Tibial nerve (tissue), 4 donors: ENCODE data around the gene FAM20A. TPM values are rescaled to one million over a fixed set of nuclear protein-coding genes. Genes with fewer than 3 reads are reported as not detected.
A peak's percentile ranks its signal among the peaks of the same experiment; 100 is the strongest.

ENCODE experiments used
- DNase-seq, 2 donors: peaks; one replicate each; pipeline ENCODE4 v3.0.0-alpha.2; 2019; ENCODE audit warnings: low spot score in 2 of 2
- H3K27ac ChIP-seq, 4 donors: fragments of 200-600 bp; sonication (generic) in 3 of 4; one replicate each; pipeline ENCODE4 v1.5.1; 2017 to 2019; ENCODE audit warnings: mild to moderate bottlenecking in 1 of 4
- H3K27me3 ChIP-seq, 2 donors: fragments of 200-600 bp; sonication (generic) in 1 of 2; one replicate each; pipeline versions ENCODE4 v1.5.1 to v1.6.0; 2017 to 2019
- H3K36me3 ChIP-seq, 3 donors: fragments of 200-600 bp; sonication (generic); one replicate each; pipeline ENCODE4 v1.5.1; 2018 to 2019
- H3K4me1 ChIP-seq, 4 donors: fragments of 200-600 bp; sonication (generic) in 3 of 4; one replicate each; pipeline ENCODE4 v1.5.1; 2017 to 2019
- H3K4me3 ChIP-seq, 4 donors: fragments of 200-600 bp; sonication (generic) in 3 of 4; one replicate each; pipeline ENCODE4 v1.5.1; 2017 to 2019; ENCODE audit warnings: mild to moderate bottlenecking in 1 of 4, moderate library complexity in 1 of 4
- H3K9me3 ChIP-seq, 4 donors: fragments of 200-600 bp; sonication (generic) in 3 of 4; one replicate each; pipeline ENCODE4 v1.5.1; 2017 to 2019
- CTCF ChIP-seq, 5 experiments: fragments of 200-600 bp in 3 of 5; fragments of 450-650 bp in 2 of 5; sonication (generic) in 3 of 5; IDR thresholded peaks; one replicate each; pipeline ENCODE4 v1.5.1; 2016 to 2019; ENCODE audit warnings: antibody characterized with exemption in 5 of 5, mild to moderate bottlenecking in 3 of 5, moderate library complexity in 2 of 5
- EP300 ChIP-seq, 2 donors: sonication (generic); formaldehyde crosslinking; IDR thresholded peaks; one replicate each; pipeline ENCODE4 v1.6.1; 2017; ENCODE audit warnings: antibody characterized with exemption in 2 of 2, mild to moderate bottlenecking in 1 of 2
- POLR2A ChIP-seq, 2 donors: fragments of 450-650 bp; IDR thresholded peaks; one replicate each; pipeline ENCODE4 v1.6.1; 2017; ENCODE audit warnings: antibody characterized with exemption in 2 of 2, mild to moderate bottlenecking in 2 of 2, moderate library complexity in 2 of 2
- WGBS, 2 donors: methylation state at CpG; one replicate each; pipeline ENCODE4 v1.1.5; 2018; 5-methylcytosine and 5-hydroxymethylcytosine counted together
- total RNA-seq, 4 donors: library from RNA; depleted of rRNA; stranded (reverse); fragments of >200 nt; gene quantifications; one replicate each; pipeline ENCODE4 v1.1.0, GENCODE V29; 2016

FAM20A gene
- total RNA-seq, 4 donors from 2014 or later: 9.4 to 104 (median 25.7) TPM

DNA sequence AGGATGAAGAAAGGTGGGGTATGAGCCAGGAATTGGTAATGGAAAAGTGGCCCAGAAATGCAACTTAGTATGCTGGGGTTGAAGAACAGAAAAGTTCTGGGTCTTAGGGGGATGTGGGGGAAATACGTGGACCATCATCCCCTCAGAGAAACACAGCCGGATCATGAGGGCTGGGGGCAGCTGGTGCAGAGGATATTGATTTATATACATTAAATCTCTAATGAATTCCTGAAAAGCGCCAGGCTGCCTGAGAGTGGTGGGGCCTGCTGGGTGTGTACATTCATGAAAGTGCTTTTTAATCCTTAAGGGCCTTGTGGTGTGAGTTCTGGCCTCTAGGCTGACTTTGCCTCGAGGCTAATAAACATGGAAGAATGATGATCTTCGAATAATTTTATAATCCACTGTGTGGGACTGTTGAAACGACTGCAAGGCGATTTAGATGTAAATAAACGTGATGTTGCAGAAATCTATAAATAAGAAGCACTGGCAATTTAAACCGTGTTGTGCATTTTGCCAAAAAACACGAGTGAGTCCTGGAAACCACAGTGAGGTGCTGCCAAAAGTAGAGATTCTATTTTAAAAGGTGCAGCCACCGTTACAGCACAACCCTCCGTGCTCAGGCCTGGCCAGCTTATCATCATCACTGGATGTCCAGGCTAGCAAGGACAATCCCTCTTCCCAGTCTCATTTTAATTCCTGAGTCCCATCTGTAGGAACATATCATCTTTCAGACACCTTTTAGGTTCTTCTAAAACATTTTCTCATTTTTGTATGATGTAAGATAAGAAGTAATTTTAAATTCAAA lies 56.9 kb downstream of the FAM20A start:
- peak overlapping the region in 1 of 4 donors; percentile 23 for H3K27ac ChIP-seq
- 64 to 70% methylated on average over 12 of the region's 12 CpGs for WGBS, 2 donors
- H3K4me3 ChIP-seq: no peak overlapping the region
- no peak for TF ChIP-seq POLR2A (IDR thresholded peaks at IDR 0.05)
- H3K9me3 ChIP-seq: peaks cover 0 to 12% (median 0%) of the 10 kb centered on the region in 4 donors
- H3K4me1 ChIP-seq: peaks cover 0 to 12% (median 0%) of the 10 kb centered on the region in 4 donors
- no peaks in the 10 kb centered on the region for H3K27me3 ChIP-seq
- peaks cover 0 to 61% (median 0%) of the 10 kb centered on the region in 3 donors for H3K36me3 ChIP-seq
- no peak for DNase-seq

GRCh38 chr17:68542698-68543463 lies 58.3 kb downstream of the FAM20A start:
- Histone ChIP-seq H3K4me3 (no peak overlapping the region), H3K36me3 (peaks cover 0 to 71% (median 0%) of the 10 kb centered on the region in 3 donors), H3K4me1 (peaks cover 0 to 12% (median 0%) of the 10 kb centered on the region in 4 donors), H3K9me3 (peaks cover 0 to 12% (median 0%) of the 10 kb centered on the region in 4 donors), H3K27me3 (no peaks in the 10 kb centered on the region), H3K27ac (no peak overlapping the region)
- TF ChIP-seq EP300 (IDR thresholded peaks at IDR 0.05) (no peak), CTCF (IDR thresholded peaks at IDR 0.05) (no peak), POLR2A (IDR thresholded peaks at IDR 0.05) (no peak)
- DNase-seq: no peak
- 92 to 94% methylated on average over 13 of the region's 13 CpGs for WGBS, 2 donors

DNA sequence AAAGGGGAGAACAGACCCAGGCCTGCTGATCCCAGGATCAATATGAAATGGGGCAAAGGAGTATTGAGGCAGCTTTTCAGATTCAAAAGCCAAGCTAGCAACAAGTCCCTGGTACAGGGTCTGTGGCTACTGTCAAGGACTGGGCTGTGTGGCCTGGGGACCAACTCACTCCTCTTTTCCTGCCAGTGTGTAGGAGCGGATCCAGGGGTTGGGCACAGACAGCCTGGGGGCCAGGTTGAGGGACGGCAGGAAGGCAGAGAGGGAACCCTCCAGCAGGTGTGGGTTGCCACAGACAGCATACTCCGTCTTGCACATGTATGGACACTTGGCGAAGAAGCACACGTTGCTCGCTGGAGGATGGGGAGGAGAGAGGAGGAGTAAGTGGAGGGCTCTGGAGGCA lies 59.4 kb downstream of the FAM20A start:
- Histone ChIP-seq H3K4me3 (no peak overlapping the region), H3K27ac (no peak overlapping the region), H3K4me1 (peaks cover 0 to 12% (median 0%) of the 10 kb centered on the region in 4 donors), H3K27me3 (no peaks in the 10 kb centered on the region), H3K36me3 (peaks cover 0 to 71% (median 0%) of the 10 kb centered on the region in 3 donors), H3K9me3 (peaks cover 0 to 2% (median 0%) of the 10 kb centered on the region in 4 donors)
- DNase-seq: no peak
- TF ChIP-seq EP300 (IDR thresholded peaks at IDR 0.05) (no peak), CTCF (IDR thresholded peaks at IDR 0.05) (no peak), POLR2A (IDR thresholded peaks at IDR 0.05) (no peak)
- WGBS, 2 donors: 86 to 91% methylated on average over 6 of the region's 6 CpGs

- Histone ChIP-seq H3K9me3 (no peaks in the 10 kb centered on the region), H3K27ac (peak overlapping the region in 2 of 4 donors; percentile 26 to 57), H3K36me3 (peaks cover 0 to 73% (median 0%) of the 10 kb centered on the region in 3 donors), H3K4me3 (no peak overlapping the region), H3K27me3 (no peaks in the 10 kb centered on the region), H3K4me1 (peaks cover 0 to 19% (median 2%) of the 10 kb centered on the region in 4 donors)
- TF ChIP-seq CTCF (IDR thresholded peaks at IDR 0.05) (no peak), POLR2A (IDR thresholded peaks at IDR 0.05) (no peak), EP300 (IDR thresholded peaks at IDR 0.05) (no peak)
- no peak for DNase-seq
- 93 to 95% methylated on average over 8 of the region's 8 CpGs for WGBS, 2 donors
These were observed 60.2 kb downstream of the FAM20A start for GRCh38 chr17:68540981-68541380.

- Histone ChIP-seq H3K27ac (peak overlapping the region in 3 of 4 donors; percentile 15 to 57 (median 26)), H3K27me3 (no peaks in the 10 kb centered on the region), H3K36me3 (peaks cover 0 to 73% (median 0%) of the 10 kb centered on the region in 3 donors), H3K4me3 (no peak overlapping the region), H3K9me3 (no peaks in the 10 kb centered on the region), H3K4me1 (peaks cover 0 to 31% (median 2%) of the 10 kb centered on the region in 4 donors)
- no peak for TF ChIP-seq POLR2A (IDR thresholded peaks at IDR 0.05)
- peak in 4 of 5 experiments; percentile 16 to 38 (median 31) for TF ChIP-seq CTCF (IDR thresholded peaks at IDR 0.05)
- peak in 1 of 2 donors; percentile 11 for TF ChIP-seq EP300 (IDR thresholded peaks at IDR 0.05)
- 54 to 57% methylated on average over 19 to 20 of the region's 20 CpGs for WGBS, 2 donors
- peak in 1 of 2 donors; percentile 48 for DNase-seq
These were observed 61.4 kb downstream of the FAM20A start for GRCh38 chr17:68539548-68540467.
